IMR-90 (cell line): ENCODE results near the gene ABCB6.

ENCODE experiments used
- CEBPB ChIP-seq: IDR thresholded peaks from 2 replicates; pipeline ENCODE4 v1.6.1; 2012; ENCODE audit warnings: low read depth, low read length, improper control_type of control experiment
- POLR2A ChIP-seq: IDR thresholded peaks from 2 replicates; pipeline ENCODE4 v1.6.1; 2012; ENCODE audit warnings: mild to moderate bottlenecking, low read depth, low read length
- RFX5 ChIP-seq: IDR thresholded peaks from 2 replicates; pipeline ENCODE4 v1.8.0; 2012; ENCODE audit warnings: low read depth, mild to moderate bottlenecking, low read length, moderate library complexity
- SMC3 ChIP-seq: fragments of 150-350 bp; IDR thresholded peaks from 2 replicates; pipeline ENCODE4 v1.6.1; 2016; ENCODE audit warnings: low read depth, mild to moderate bottlenecking, antibody characterized with exemption, low read length, moderate library complexity
- TF ChIP-seq, protein P1 (sequence below): conservative IDR thresholded peaks from 2 replicates; pipeline ENCODE4 v1.5.1; 2012; ENCODE audit warnings: mild to moderate bottlenecking, low read depth, low read length, improper control_type of control experiment

GRCh38 chr2:219225350-219225749 lies 6.6 kb upstream of the ABCB6 start:
- TF ChIP-seq, protein P1, sequence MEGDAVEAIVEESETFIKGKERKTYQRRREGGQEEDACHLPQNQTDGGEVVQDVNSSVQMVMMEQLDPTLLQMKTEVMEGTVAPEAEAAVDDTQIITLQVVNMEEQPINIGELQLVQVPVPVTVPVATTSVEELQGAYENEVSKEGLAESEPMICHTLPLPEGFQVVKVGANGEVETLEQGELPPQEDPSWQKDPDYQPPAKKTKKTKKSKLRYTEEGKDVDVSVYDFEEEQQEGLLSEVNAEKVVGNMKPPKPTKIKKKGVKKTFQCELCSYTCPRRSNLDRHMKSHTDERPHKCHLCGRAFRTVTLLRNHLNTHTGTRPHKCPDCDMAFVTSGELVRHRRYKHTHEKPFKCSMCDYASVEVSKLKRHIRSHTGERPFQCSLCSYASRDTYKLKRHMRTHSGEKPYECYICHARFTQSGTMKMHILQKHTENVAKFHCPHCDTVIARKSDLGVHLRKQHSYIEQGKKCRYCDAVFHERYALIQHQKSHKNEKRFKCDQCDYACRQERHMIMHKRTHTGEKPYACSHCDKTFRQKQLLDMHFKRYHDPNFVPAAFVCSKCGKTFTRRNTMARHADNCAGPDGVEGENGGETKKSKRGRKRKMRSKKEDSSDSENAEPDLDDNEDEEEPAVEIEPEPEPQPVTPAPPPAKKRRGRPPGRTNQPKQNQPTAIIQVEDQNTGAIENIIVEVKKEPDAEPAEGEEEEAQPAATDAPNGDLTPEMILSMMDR, result no peak
- TF ChIP-seq CEBPB, result no peak
- no peak for TF ChIP-seq POLR2A
- no peak for TF ChIP-seq SMC3
- TF ChIP-seq RFX5, result no peak
